ENCODE measurements around the gene RIT2. TPM values are rescaled to one million over a fixed set of nuclear protein-coding genes. Genes with fewer than 3 reads are reported as not detected.

Gene RIT2
- total RNA-seq, 4 donors from 2014 or later = not detected

DNA sequence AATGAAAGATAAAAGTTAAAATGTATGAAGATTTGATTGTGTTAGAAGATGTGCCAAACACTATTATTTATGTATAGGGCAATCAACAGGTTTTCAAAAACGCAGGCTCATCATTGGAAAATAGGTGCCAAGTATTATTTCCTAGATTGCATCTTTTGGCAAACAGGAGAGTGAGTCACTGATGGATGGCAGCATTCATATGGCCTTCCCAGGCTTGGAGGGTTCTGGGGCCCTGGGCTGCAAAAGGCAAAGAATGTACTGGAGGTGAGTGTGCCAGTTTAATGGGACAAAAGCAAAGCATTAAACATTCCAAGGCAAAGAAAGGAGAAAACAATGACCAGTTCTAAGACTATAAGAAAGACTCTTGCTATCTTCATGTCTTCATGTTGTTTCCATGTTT is 379.4 kb downstream of the RIT2 start:
- DNase-seq (ENCODE audit: low spot score) (no peak), ATAC-seq (ENCODE audit: low FRiP score) (no peak)
- no peak for TF ChIP-seq CTCF (IDR thresholded peaks at IDR 0.05)

DNA sequence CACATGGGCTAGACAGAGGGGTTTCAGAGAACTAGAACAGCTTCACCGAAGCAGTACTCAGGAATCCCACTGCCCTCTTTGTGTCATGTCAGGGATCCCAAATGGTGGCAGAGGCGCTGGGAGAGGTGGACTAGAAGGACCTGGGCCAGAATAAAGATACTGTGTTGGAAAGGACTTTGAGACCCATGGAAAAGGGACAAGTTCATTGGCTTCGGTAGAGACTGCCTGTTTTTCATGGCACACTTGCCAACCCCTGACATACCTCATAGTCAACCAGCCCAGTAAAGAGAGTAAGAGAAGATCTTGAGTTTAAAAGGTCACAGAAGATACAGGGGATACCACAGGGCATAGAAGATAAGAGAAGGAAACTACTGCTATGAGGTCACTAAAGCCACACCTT is 381.0 kb downstream of the RIT2 start:
- TF ChIP-seq CTCF (IDR thresholded peaks at IDR 0.05) = no peak
- ATAC-seq (ENCODE audit: low FRiP score) = no peak
- DNase-seq (ENCODE audit: low spot score) = no peak

- no peak for DNase-seq (ENCODE audit: low spot score)
- no peak for TF ChIP-seq CTCF (IDR thresholded peaks at IDR 0.05)
- no peak for ATAC-seq (ENCODE audit: low FRiP score)
These were observed 385.2 kb downstream of the RIT2 start for GRCh38 chr18:42730272-42730671.

DNA sequence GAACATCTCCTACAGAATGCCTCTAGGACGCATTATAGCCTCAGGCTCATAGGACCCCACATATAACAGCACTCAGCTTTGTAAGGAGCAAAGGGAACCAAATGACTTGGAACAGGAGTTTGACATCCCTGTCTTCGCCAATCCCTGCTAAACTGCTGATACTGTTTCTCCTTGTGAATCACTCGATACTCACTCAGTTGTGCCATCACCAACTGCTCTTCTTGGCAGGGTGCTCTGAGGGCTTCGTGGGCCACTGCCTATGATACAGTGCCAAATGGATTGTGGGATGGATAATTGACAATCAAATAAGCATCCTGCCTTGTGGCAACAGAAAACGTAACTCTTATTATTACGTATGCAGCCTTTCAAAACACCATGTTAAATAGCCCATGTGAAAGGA is 396.3 kb downstream of the RIT2 start:
- no peak for DNase-seq (ENCODE audit: low spot score)
- ATAC-seq (ENCODE audit: low FRiP score) = no peak
- TF ChIP-seq CTCF (IDR thresholded peaks at IDR 0.05) = no peak

- DNase-seq (ENCODE audit: low spot score) (no peak), ATAC-seq (ENCODE audit: low FRiP score) (no peak)
- no peak for TF ChIP-seq CTCF (IDR thresholded peaks at IDR 0.05)
These were observed 403.4 kb downstream of the RIT2 start for GRCh38 chr18:42712065-42712464.

DNA sequence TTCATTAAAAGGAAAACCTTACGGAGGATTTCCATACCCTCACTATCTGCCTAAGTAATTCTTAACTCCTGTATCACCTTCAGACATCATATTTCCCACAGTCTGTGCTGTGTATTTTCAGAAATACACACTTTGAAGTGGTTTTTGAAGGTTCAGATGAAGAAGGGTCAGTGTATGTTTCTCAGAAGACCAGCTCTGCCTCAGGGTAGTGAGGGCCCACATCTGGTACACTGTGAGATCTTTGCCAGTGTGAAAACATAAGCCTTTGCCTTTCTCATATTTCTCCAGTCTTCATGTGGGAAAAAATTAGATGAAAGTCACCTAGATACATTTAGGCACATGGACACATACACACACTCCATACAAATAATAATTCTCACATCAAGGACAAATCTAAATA is 408.4 kb downstream of the RIT2 start:
- ATAC-seq (ENCODE audit: low FRiP score) = no peak
- no peak for TF ChIP-seq CTCF (IDR thresholded peaks at IDR 0.05)
- no peak for DNase-seq (ENCODE audit: low spot score)

DNA sequence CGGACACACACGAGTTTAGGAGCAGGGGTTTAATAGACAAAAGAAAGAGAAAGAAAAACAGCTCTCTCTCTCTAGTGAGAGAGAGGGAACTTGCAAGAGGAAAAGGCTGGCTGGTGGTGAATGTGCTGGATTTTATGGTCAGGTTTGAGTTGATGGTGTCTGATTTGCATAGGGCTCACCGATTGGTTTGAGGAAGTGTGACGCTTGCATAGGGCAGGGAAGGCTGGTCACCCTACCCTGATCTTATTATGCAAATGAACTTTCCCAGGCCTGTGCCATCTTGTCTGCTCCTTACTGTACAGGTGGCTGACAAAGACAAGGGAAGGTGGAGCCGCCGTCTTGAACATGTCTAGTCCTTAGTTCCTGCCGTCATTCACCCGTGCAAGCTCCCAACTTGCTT is 408.9 kb downstream of the RIT2 start:
- DNase-seq (ENCODE audit: low spot score) (no peak), ATAC-seq (ENCODE audit: low FRiP score) (no peak)
- no peak for TF ChIP-seq CTCF (IDR thresholded peaks at IDR 0.05)
